SH-SY5Y (cell line): Measurements from ENCODE around the gene TUBG2.

ENCODE experiments used
- GATA2 ChIP-seq: IDR thresholded peaks from 2 replicates; pipeline ENCODE4 v1.6.1; 2011; ENCODE audit warnings: mild to moderate bottlenecking, low read depth, low read length
- GATA3 ChIP-seq: IDR thresholded peaks from 2 replicates; pipeline ENCODE4 v1.6.1; 2011; ENCODE audit warnings: low read depth, mild to moderate bottlenecking, low read length, moderate library complexity

GRCh38 chr17:42692489-42692888 lies 33.4 kb downstream of the TUBG2 start:
- TF ChIP-seq GATA2 (no peak), GATA3 (no peak)
